Smooth muscle cell (in vitro differentiated cells): Measurements from ENCODE around the gene SRGAP2C. TPM values are rescaled to one million over a fixed set of nuclear protein-coding genes. Genes with fewer than 3 reads are reported as not detected.
"Not testable (repeated sequence)": the region's sequence is repeated elsewhere in the genome, so short reads cannot be mapped to it uniquely, and the experiment has no call there.

Experiments
- DNase-seq: peaks from one replicate; lab custom pipeline; 2025; ENCODE audit not compliant: unreplicated experiment; lab: John Stamatoyannopoulos, UW
- H2AFZ ChIP-seq: fragments of 200-600 bp; sonication (generic); 2 replicates; pipeline ENCODE4 v1.6.0; 2016; ENCODE audit warnings: antibody characterized with exemption, low read depth, mild to moderate bottlenecking
- H3F3A ChIP-seq: fragments of 200-600 bp; sonication (generic); 2 replicates; pipeline ENCODE4 v1.6.0; 2017; ENCODE audit warnings: antibody characterized with exemption, low read depth
- H3K27ac ChIP-seq: fragments of 200-600 bp; sonication (generic); 2 replicates; pipeline ENCODE4 v1.5.1; 2016; ENCODE audit warnings: low read depth, mild to moderate bottlenecking
- H3K27me3 ChIP-seq: fragments of 200-600 bp; sonication (generic); 2 replicates; pipeline ENCODE4 v1.6.1; 2016; ENCODE audit warnings: low read depth, mild to moderate bottlenecking
- H3K36me3 ChIP-seq: fragments of 200-600 bp; sonication (generic); 2 replicates; pipeline ENCODE4 v1.5.1; 2016; ENCODE audit warnings: low read depth
- H3K4me1 ChIP-seq: fragments of 200-600 bp; sonication (generic); 2 replicates; pipeline ENCODE4 v1.5.1; 2016; ENCODE audit warnings: low read depth
- H3K4me2 ChIP-seq: fragments of 200-600 bp; sonication (generic); 2 replicates; pipeline ENCODE4 v1.6.0; 2016; ENCODE audit warnings: mild to moderate bottlenecking
- H3K4me3 ChIP-seq: fragments of 200-600 bp; sonication (generic); 2 replicates; pipeline ENCODE4 v1.5.1; 2016; ENCODE audit warnings: mild to moderate bottlenecking
- H3K79me2 ChIP-seq: fragments of 200-600 bp; sonication (generic); 2 replicates; pipeline ENCODE4 v1.6.0; 2016; ENCODE audit warnings: low read depth, mild to moderate bottlenecking
- H3K9ac ChIP-seq: fragments of 200-600 bp; sonication (generic); 2 replicates; pipeline ENCODE4 v1.6.0; 2016; ENCODE audit warnings: low read depth
- H3K9me3 ChIP-seq: fragments of 200-600 bp; sonication (generic); replicated peaks from 2 replicates; pipeline ENCODE4 v1.5.1; 2016; ENCODE audit warnings: low read depth
- H4K20me1 ChIP-seq: fragments of 200-600 bp; sonication (generic); 2 replicates; pipeline ENCODE4 v1.6.0; 2016; ENCODE audit warnings: low read depth
- CTCF ChIP-seq: fragments of 200-600 bp; sonication (generic); IDR thresholded peaks from 2 replicates; pipeline ENCODE4 v1.5.1; 2017; ENCODE audit warnings: borderline replicate concordance, mild to moderate bottlenecking, antibody characterized with exemption; ENCODE audit not compliant: insufficient read depth, poor library complexity, severe bottlenecking
- WGBS: methylation state at CpG from one replicate; pipeline ENCODE4 v1.1.7; 2016; ENCODE audit warnings: low lambda C conversion rate; 5-methylcytosine and 5-hydroxymethylcytosine counted together
- polyA plus RNA-seq: library from polyadenylated mRNA; unstranded; fragments of >200 nt; fragmentation: Nextera tagmentation; extraction: Ambion mirVana; gene quantifications from 2 replicates; pipeline ENCODE4 v1.2.1, GENCODE V29; 2016
- total RNA-seq: library from RNA; depleted of rRNA; stranded (reverse); fragments of >200 nt; gene quantifications from 2 replicates; pipeline ENCODE4 v1.2.3, GENCODE V29; 2014

SRGAP2C gene
- total and polyA plus RNA-seq, 2 experiments from 2014 or later = 11.3 to 14.7 TPM

- H3K79me2 ChIP-seq, H4K20me1 ChIP-seq, H3K9ac ChIP-seq, H3K4me1 ChIP-seq, H3K4me2 ChIP-seq, H3K9me3 ChIP-seq, H3K36me3 ChIP-seq, H3F3A ChIP-seq, H3K27me3 ChIP-seq, H2AFZ ChIP-seq, H3K27ac ChIP-seq, DNase-seq, H3K4me3 ChIP-seq: not testable (repeated sequence)
- peak; percentile 25 for TF ChIP-seq CTCF
- WGBS = 59% methylated on average over 6 of the region's 6 CpGs
Observed at GRCh38 chr1:121155671-121156358, 29.0 kb upstream of the SRGAP2C start.

GRCh38 chr1:121156958-121157603, 27.7 kb upstream of the SRGAP2C start:
- H3K36me3 ChIP-seq, H3K9me3 ChIP-seq, H2AFZ ChIP-seq, H3K9ac ChIP-seq, H3K4me3 ChIP-seq, H3K27me3 ChIP-seq, H3K4me2 ChIP-seq, H3K27ac ChIP-seq, H3K79me2 ChIP-seq, H3F3A ChIP-seq, H4K20me1 ChIP-seq, H3K4me1 ChIP-seq, DNase-seq: not testable (repeated sequence)
- WGBS = no CpG with 5 or more reads among the region's 4 CpGs

GRCh38 chr1:121157609-121158008, 27.2 kb upstream of the SRGAP2C start:
- not testable (repeated sequence) for H3K4me2 ChIP-seq, DNase-seq, H2AFZ ChIP-seq

GRCh38 chr1:121160118-121160517, 24.7 kb upstream of the SRGAP2C start:
- not testable (repeated sequence) for DNase-seq, H3K9ac ChIP-seq
- WGBS = 14% methylated on average over 2 of the region's 2 CpGs

More at GRCh38 chr1:121157609-121158008, 27.2 kb upstream of the SRGAP2C start:
- not testable (repeated sequence) for H3K4me1 ChIP-seq, H3K4me3 ChIP-seq, H4K20me1 ChIP-seq, H3K9ac ChIP-seq, H3K27me3 ChIP-seq, H3K79me2 ChIP-seq, H3K36me3 ChIP-seq, H3K9me3 ChIP-seq, H3K27ac ChIP-seq, H3F3A ChIP-seq
- no CpG with 5 or more reads among the region's 2 CpGs for WGBS

GRCh38 chr1:121161199-121161901, 23.4 kb upstream of the SRGAP2C start:
- WGBS = 90% methylated on average over 5 of the region's 6 CpGs
- not testable (repeated sequence) for H4K20me1 ChIP-seq, H3K36me3 ChIP-seq, H3K27ac ChIP-seq, H3K4me3 ChIP-seq, H3K27me3 ChIP-seq, H2AFZ ChIP-seq, H3F3A ChIP-seq, H3K9ac ChIP-seq, H3K79me2 ChIP-seq, H3K4me1 ChIP-seq, H3K9me3 ChIP-seq, H3K4me2 ChIP-seq, DNase-seq

More at GRCh38 chr1:121160118-121160517, 24.7 kb upstream of the SRGAP2C start:
- not testable (repeated sequence) for H3F3A ChIP-seq, H3K36me3 ChIP-seq, H3K9me3 ChIP-seq, H3K27me3 ChIP-seq, H3K4me2 ChIP-seq, H3K4me3 ChIP-seq, H3K4me1 ChIP-seq, H2AFZ ChIP-seq, H3K79me2 ChIP-seq, H4K20me1 ChIP-seq
- H3K27ac ChIP-seq = peak overlapping the region; percentile 80

- H3K36me3 ChIP-seq, H3F3A ChIP-seq, H4K20me1 ChIP-seq, H3K27ac ChIP-seq, H3K4me2 ChIP-seq, H3K4me1 ChIP-seq, H3K27me3 ChIP-seq, H3K9ac ChIP-seq, H3K79me2 ChIP-seq, H3K9me3 ChIP-seq, DNase-seq, H3K4me3 ChIP-seq, H2AFZ ChIP-seq: not testable (repeated sequence)
- WGBS = 24% methylated on average over 5 of the region's 5 CpGs
Observed at GRCh38 chr1:121163850-121164757, 20.7 kb upstream of the SRGAP2C start.

GRCh38 chr1:121165296-121165695, 19.5 kb upstream of the SRGAP2C start:
- H3K4me3 ChIP-seq, H2AFZ ChIP-seq, H3K27ac ChIP-seq, H3K27me3 ChIP-seq, DNase-seq, H3F3A ChIP-seq, H3K4me1 ChIP-seq, H4K20me1 ChIP-seq, H3K79me2 ChIP-seq, H3K9ac ChIP-seq, H3K9me3 ChIP-seq, H3K36me3 ChIP-seq, H3K4me2 ChIP-seq: not testable (repeated sequence)
